ACC112 (cell line): ENCODE results near the gene RTF1.
"Not testable (repeated sequence)": the region's sequence is repeated elsewhere in the genome, so short reads cannot be mapped to it uniquely, and the experiment has no call there.

Experiments
- H2AFZ ChIP-seq: fragments of 200-600 bp; sonication (generic); one replicate; pipeline ENCODE4 v1.6.0; 2017; ENCODE audit warnings: antibody characterized with exemption, low read length; ENCODE audit not compliant: unreplicated experiment
- H3K27ac ChIP-seq: fragments of 200-600 bp; sonication (generic); 2 replicates; pipeline ENCODE4 v1.5.1; 2014; ENCODE audit warnings: low read depth, mild to moderate bottlenecking, antibody characterized with exemption, low read length, moderate library complexity
- H3K27me3 ChIP-seq: fragments of 200-600 bp; sonication (generic); 2 replicates; pipeline ENCODE4 v1.6.1; 2014; ENCODE audit warnings: mild to moderate bottlenecking, antibody characterized with exemption, low read length, moderate library complexity, mixed read lengths; ENCODE audit not compliant: insufficient read depth
- H3K36me3 ChIP-seq: fragments of 200-600 bp; sonication (generic); 2 replicates; pipeline ENCODE4 v1.6.1; 2016; ENCODE audit warnings: mild to moderate bottlenecking, antibody characterized with exemption, low read length, moderate library complexity, mixed read lengths; ENCODE audit not compliant: insufficient read depth
- H3K4me1 ChIP-seq: fragments of 200-600 bp; sonication (generic); one replicate; pipeline ENCODE4 v1.6.1; 2016; ENCODE audit warnings: low read length, mixed read lengths; ENCODE audit not compliant: insufficient read depth, unreplicated experiment, control insufficient read depth
- H3K4me3 ChIP-seq: fragments of 200-600 bp; sonication (generic); 2 replicates; pipeline ENCODE4 v1.5.1; 2014; ENCODE audit warnings: mild to moderate bottlenecking, low read depth, low read length
- H3K79me2 ChIP-seq: fragments of 200-600 bp; sonication (generic); one replicate; pipeline ENCODE4 v1.6.0; 2016; ENCODE audit warnings: low read length; ENCODE audit not compliant: control insufficient read depth, unreplicated experiment, insufficient read depth

Gene RTF1

GRCh38 chr15:41411031-41411430 lies 5.9 kb upstream of the RTF1 start:
- peaks cover 4% of the 10 kb centered on the region for H3K4me1 ChIP-seq
- no peaks in the 10 kb centered on the region for H3K36me3 ChIP-seq
- H2AFZ ChIP-seq: no peak overlapping the region
- no peaks in the 10 kb centered on the region for H3K27me3 ChIP-seq
- H3K79me2 ChIP-seq: peaks cover 8% of the 10 kb centered on the region
- no peak overlapping the region for H3K4me3 ChIP-seq
- H3K27ac ChIP-seq: no peak overlapping the region

- no peak overlapping the region for H3K27ac ChIP-seq
- H3K36me3 ChIP-seq: no peaks in the 10 kb centered on the region
- no peaks in the 10 kb centered on the region for H3K27me3 ChIP-seq
- no peak overlapping the region for H3K4me3 ChIP-seq
- peaks cover 4% of the 10 kb centered on the region for H3K4me1 ChIP-seq
- H2AFZ ChIP-seq: no peak overlapping the region
- H3K79me2 ChIP-seq: peaks cover 12% of the 10 kb centered on the region
Observed at GRCh38 chr15:41411441-41411840, 5.5 kb upstream of the RTF1 start.

- Histone ChIP-seq H3K79me2 (peaks cover 55% of the 10 kb centered on the region), H3K27ac (peak overlapping the region; percentile 40; the same call in 1 of the 2 replicates), H3K4me1 (peaks cover 16% of the 10 kb centered on the region)
Observed at GRCh38 chr15:41416128-41416741, 660 bp upstream of the RTF1 start.

GRCh38 chr15:41417418-41418195 lies 712 bp downstream of the RTF1 start:
- Histone ChIP-seq H3K27ac (peak overlapping the region; percentile 40), H3K4me1 (peaks cover 16% of the 10 kb centered on the region), H2AFZ (peak overlapping the region; percentile 58), H3K27me3 (no peaks in the 10 kb centered on the region), H3K79me2 (peaks cover 68% of the 10 kb centered on the region), H3K4me3 (peak overlapping the region; percentile 85), H3K36me3 (no peaks in the 10 kb centered on the region)

More at GRCh38 chr15:41416128-41416741, 660 bp upstream of the RTF1 start:
- H3K36me3 ChIP-seq: no peaks in the 10 kb centered on the region
- peak overlapping the region; percentile 19 for H2AFZ ChIP-seq
- H3K4me3 ChIP-seq: peak overlapping the region; percentile 85
- no peaks in the 10 kb centered on the region for H3K27me3 ChIP-seq

- H3K4me3 ChIP-seq: no peak overlapping the region
- no peak overlapping the region for H2AFZ ChIP-seq
- no peaks in the 10 kb centered on the region for H3K36me3 ChIP-seq
- H3K79me2 ChIP-seq: peaks cover 65% of the 10 kb centered on the region
- H3K27me3 ChIP-seq: no peaks in the 10 kb centered on the region
- peaks cover 3% of the 10 kb centered on the region for H3K4me1 ChIP-seq
- H3K27ac ChIP-seq: no peak overlapping the region
Observed at GRCh38 chr15:41423979-41424659, 7.2 kb downstream of the RTF1 start.

GRCh38 chr15:41424809-41425208 lies 7.9 kb downstream of the RTF1 start:
- peaks cover 64% of the 10 kb centered on the region for H3K79me2 ChIP-seq
- H3K4me1 ChIP-seq: no peaks in the 10 kb centered on the region
- no peaks in the 10 kb centered on the region for H3K36me3 ChIP-seq
- H2AFZ ChIP-seq: no peak overlapping the region
- H3K27me3 ChIP-seq: no peaks in the 10 kb centered on the region
- H3K27ac ChIP-seq: no peak overlapping the region
- no peak overlapping the region for H3K4me3 ChIP-seq

- H3K79me2 ChIP-seq: peaks cover 56% of the 10 kb centered on the region
- not testable (repeated sequence) for H2AFZ ChIP-seq, H3K4me3 ChIP-seq, H3K27me3 ChIP-seq, H3K4me1 ChIP-seq, H3K36me3 ChIP-seq, H3K27ac ChIP-seq
Observed at GRCh38 chr15:41425907-41426306, 9.0 kb downstream of the RTF1 start.

- Histone ChIP-seq H3K27ac (peak overlapping the region; percentile 23; the same call in 1 of the 2 replicates), H3K4me3 (no peak overlapping the region), H3K4me1 (no peaks in the 10 kb centered on the region), H3K79me2 (peaks cover 36% of the 10 kb centered on the region), H3K36me3 (no peaks in the 10 kb centered on the region), H2AFZ (no peak overlapping the region), H3K27me3 (no peaks in the 10 kb centered on the region)
Observed at GRCh38 chr15:41429003-41429890, 12.4 kb downstream of the RTF1 start.

- no peaks in the 10 kb centered on the region for H3K27me3 ChIP-seq
- no peak overlapping the region for H3K27ac ChIP-seq
- H3K4me1 ChIP-seq: no peaks in the 10 kb centered on the region
- peaks cover 19% of the 10 kb centered on the region for H3K79me2 ChIP-seq
- no peak overlapping the region for H3K4me3 ChIP-seq
- no peak overlapping the region for H2AFZ ChIP-seq
- H3K36me3 ChIP-seq: 0 out of 2 replicates have a peak, but pooled peaks cover 3% of the 10 kb centered on the region
Observed at GRCh38 chr15:41435037-41435786, 18.3 kb downstream of the RTF1 start.
